HEK293 (cell line): ENCODE results near the gene BTD.

Experiments used
- CTCF ChIA-PET: fragments of 350-600 bp; formaldehyde crosslinking; extraction: SDS; loops from one replicate; lab custom pipeline; 2021; ENCODE audit warnings: antibody characterized with exemption; lab: Yijun Ruan, JAX
- POLR2A ChIA-PET: fragments of 300-600 bp; formaldehyde crosslinking; extraction: SDS; loops from one replicate; lab custom pipeline; 2020; ENCODE audit warnings: antibody characterized with exemption, inconsistent platforms; lab: Yijun Ruan, JAX
- H3K27ac ChIP-seq: fragments of 200-500 bp; sonication (Bioruptor generic); 2 replicates; pipeline ENCODE4 v1.5.1; 2014; ENCODE audit warnings: low read depth, low read length, control low read depth, inconsistent platforms; ENCODE audit errors: extremely low read depth
- H3K36me3 ChIP-seq, 2 experiments: fragments of 200-500 bp in 1 of 2; sonication (Bioruptor generic) in 1 of 2; 1 replicate in 1 of 2; 2 replicates in 1 of 2; pipeline ENCODE4 v1.5.1; 2014 to 2017; ENCODE audit warnings: inconsistent platforms in 2 of 2, low read length in 2 of 2; ENCODE audit not compliant: control insufficient read depth in 2 of 2, insufficient read depth in 1 of 2
- H3K4me1 ChIP-seq: fragments of 200-500 bp; sonication (Bioruptor generic); 2 replicates; pipeline ENCODE4 v1.5.1; 2014; ENCODE audit warnings: mild to moderate bottlenecking, low read length, inconsistent platforms; ENCODE audit not compliant: control insufficient read depth, insufficient read depth
- H3K4me3 ChIP-seq: 2 replicates; pipeline ENCODE4 v1.5.1; 2011; ENCODE audit warnings: low read depth, mild to moderate bottlenecking, control low read depth, low read length, moderate library complexity
- H3K9me3 ChIP-seq: fragments of 200-500 bp; sonication (Bioruptor generic); 2 replicates; pipeline ENCODE4 v1.5.1; 2014; ENCODE audit warnings: low read depth, low read length, inconsistent platforms; ENCODE audit not compliant: control insufficient read depth, insufficient read depth
- HOXD13 ChIP-seq: sonication (generic); formaldehyde crosslinking; IDR thresholded peaks from 2 replicates; pipeline ENCODE4 v1.8.0; 2022; ENCODE audit warnings: missing genetic modification reagents, borderline replicate concordance
- IKZF3 ChIP-seq: fragments of 450-650 bp; IDR thresholded peaks from 2 replicates; pipeline ENCODE4 v1.5.0; 2018; ENCODE audit warnings: missing biosample characterization, mild to moderate bottlenecking, missing genetic modification characterization, moderate library complexity
- KLF7 ChIP-seq: fragments of 450-650 bp; formaldehyde crosslinking; IDR thresholded peaks from 2 replicates; pipeline ENCODE4 v1.5.1; 2016; ENCODE audit warnings: missing biosample characterization, missing genetic modification characterization, borderline replicate concordance
- MZF1 ChIP-seq: fragments of 450-650 bp; formaldehyde crosslinking; IDR thresholded peaks from 2 replicates; pipeline ENCODE4 v1.5.1; 2017; ENCODE audit warnings: missing biosample characterization, missing genetic modification characterization, borderline replicate concordance
- OSR2 ChIP-seq: fragments of 450-650 bp; formaldehyde crosslinking; IDR thresholded peaks from 2 replicates; pipeline ENCODE4 v1.5.1; 2016; ENCODE audit warnings: missing biosample characterization, missing genetic modification characterization
- PRDM4 ChIP-seq: fragments of 450-650 bp; formaldehyde crosslinking; IDR thresholded peaks from 2 replicates; pipeline ENCODE4 v1.5.1; 2017; ENCODE audit warnings: missing biosample characterization, missing genetic modification characterization
- SALL2 ChIP-seq: fragments of 450-650 bp; formaldehyde crosslinking; IDR thresholded peaks from 2 replicates; pipeline ENCODE4 v1.5.0; 2017; ENCODE audit warnings: missing biosample characterization, mild to moderate bottlenecking, missing genetic modification characterization, borderline replicate concordance
- SP3 ChIP-seq: fragments of 450-650 bp; formaldehyde crosslinking; IDR thresholded peaks from 2 replicates; pipeline ENCODE4 v1.5.1; 2016; ENCODE audit warnings: missing biosample characterization, missing genetic modification characterization
- YY2 ChIP-seq: fragments of 450-650 bp; formaldehyde crosslinking; IDR thresholded peaks from 2 replicates; pipeline ENCODE4 v1.5.1; 2016; ENCODE audit warnings: missing biosample characterization, missing genetic modification characterization
- ZBTB17 ChIP-seq: fragments of 450-650 bp; formaldehyde crosslinking; IDR thresholded peaks from 2 replicates; pipeline ENCODE4 v1.5.1; 2016; ENCODE audit warnings: missing biosample characterization, missing genetic modification characterization
- ZBTB20 ChIP-seq: fragments of 450-650 bp; formaldehyde crosslinking; IDR thresholded peaks from 2 replicates; pipeline ENCODE4 v1.5.1; 2016; ENCODE audit warnings: missing biosample characterization, missing genetic modification characterization
- ZBTB7A ChIP-seq: fragments of 450-650 bp; formaldehyde crosslinking; IDR thresholded peaks from 2 replicates; pipeline ENCODE4 v1.5.1; 2016; ENCODE audit warnings: low read depth, missing biosample characterization, missing genetic modification characterization
- ZNF132 ChIP-seq: fragments of 450-650 bp; formaldehyde crosslinking; IDR thresholded peaks from 2 replicates; pipeline ENCODE4 v1.5.1; 2017; ENCODE audit warnings: missing biosample characterization, missing genetic modification characterization, borderline replicate concordance
- ZNF2 ChIP-seq: fragments of 450-650 bp; formaldehyde crosslinking; IDR thresholded peaks from 2 replicates; pipeline ENCODE4 v1.5.1; 2016; ENCODE audit warnings: missing biosample characterization, missing genetic modification characterization
- ZNF202 ChIP-seq: fragments of 450-650 bp; formaldehyde crosslinking; IDR thresholded peaks from 2 replicates; pipeline ENCODE4 v1.5.1; 2016; ENCODE audit warnings: missing biosample characterization, missing genetic modification characterization, borderline replicate concordance
- ZNF211 ChIP-seq: fragments of 450-650 bp; formaldehyde crosslinking; IDR thresholded peaks from 2 replicates; pipeline ENCODE4 v1.5.1; 2016; ENCODE audit warnings: low read depth, missing biosample characterization, missing genetic modification characterization
- ZNF214 ChIP-seq: fragments of 450-650 bp; formaldehyde crosslinking; IDR thresholded peaks from 2 replicates; pipeline ENCODE4 v1.5.1; 2017; ENCODE audit warnings: missing biosample characterization, mild to moderate bottlenecking, missing genetic modification characterization, borderline replicate concordance
- ZNF350 ChIP-seq: fragments of 450-650 bp; formaldehyde crosslinking; IDR thresholded peaks from 2 replicates; pipeline ENCODE4 v1.5.0; 2017; ENCODE audit warnings: missing biosample characterization, mild to moderate bottlenecking, missing genetic modification characterization
- ZNF366 ChIP-seq: fragments of 450-650 bp; formaldehyde crosslinking; conservative IDR thresholded peaks from 2 replicates; pipeline ENCODE4 v1.5.1; 2016; ENCODE audit warnings: missing biosample characterization, missing genetic modification characterization
- ZNF391 ChIP-seq: fragments of 450-650 bp; formaldehyde crosslinking; IDR thresholded peaks from 2 replicates; pipeline ENCODE4 v1.5.1; 2016; ENCODE audit warnings: low read depth, missing biosample characterization, missing genetic modification characterization, borderline replicate concordance
- ZNF394 ChIP-seq: fragments of 450-650 bp; formaldehyde crosslinking; IDR thresholded peaks from 2 replicates; pipeline ENCODE4 v1.5.1; 2016; ENCODE audit warnings: missing biosample characterization, missing genetic modification characterization, mild to moderate bottlenecking, moderate library complexity, borderline replicate concordance
- ZNF416 ChIP-seq: fragments of 450-650 bp; formaldehyde crosslinking; IDR thresholded peaks from 2 replicates; pipeline ENCODE4 v1.5.1; 2016; ENCODE audit warnings: missing biosample characterization, missing genetic modification characterization
- ZNF510 ChIP-seq: fragments of 450-650 bp; formaldehyde crosslinking; IDR thresholded peaks from 2 replicates; pipeline ENCODE4 v1.5.1; 2018; ENCODE audit warnings: mild to moderate bottlenecking, missing genetic modification characterization, missing biosample characterization; ENCODE audit not compliant: insufficient replicate concordance
- ZNF544 ChIP-seq: fragments of 450-650 bp; formaldehyde crosslinking; IDR thresholded peaks from 2 replicates; pipeline ENCODE4 v1.5.0; 2017; ENCODE audit warnings: missing biosample characterization, missing genetic modification characterization
- ZNF555 ChIP-seq: fragments of 450-650 bp; formaldehyde crosslinking; conservative IDR thresholded peaks from 2 replicates; pipeline ENCODE4 v1.5.1; 2017; ENCODE audit warnings: missing biosample characterization, mild to moderate bottlenecking, missing genetic modification characterization, inconsistent platforms
- ZNF621 ChIP-seq: fragments of 450-650 bp; formaldehyde crosslinking; IDR thresholded peaks from 2 replicates; pipeline ENCODE4 v1.5.1; 2017; ENCODE audit warnings: missing biosample characterization, missing genetic modification characterization
- ZNF629 ChIP-seq: fragments of 450-650 bp; formaldehyde crosslinking; IDR thresholded peaks from 2 replicates; pipeline ENCODE4 v1.5.1; 2017; ENCODE audit warnings: missing biosample characterization, missing genetic modification characterization
- ZNF658 ChIP-seq: fragments of 450-650 bp; formaldehyde crosslinking; IDR thresholded peaks from 2 replicates; pipeline ENCODE4; 2016; ENCODE audit warnings: missing biosample characterization, missing genetic modification characterization
- ZNF768 ChIP-seq: fragments of 450-650 bp; formaldehyde crosslinking; IDR thresholded peaks from 2 replicates; pipeline ENCODE4 v1.5.1; 2018; ENCODE audit warnings: missing biosample characterization, mild to moderate bottlenecking, missing genetic modification characterization
- ZNF777 ChIP-seq: fragments of 450-650 bp; formaldehyde crosslinking; IDR thresholded peaks from 2 replicates; pipeline ENCODE4 v1.5.1; 2017; ENCODE audit warnings: missing biosample characterization, missing genetic modification characterization, borderline replicate concordance
- TF ChIP-seq, protein P1 (sequence below): fragments of 450-650 bp; formaldehyde crosslinking; IDR thresholded peaks from 2 replicates; pipeline ENCODE4 v1.5.1; 2016; ENCODE audit warnings: missing biosample characterization, missing genetic modification characterization, low read depth
- TF ChIP-seq, protein P2 (sequence below): fragments of 450-650 bp; IDR thresholded peaks from 2 replicates; pipeline ENCODE4 v1.5.1; 2018; ENCODE audit warnings: missing biosample characterization, missing genetic modification characterization
- TF ChIP-seq, protein P3 (sequence below): fragments of 450-650 bp; formaldehyde crosslinking; IDR thresholded peaks from 2 replicates; pipeline ENCODE4 v1.5.1; 2016; ENCODE audit warnings: missing biosample characterization, missing genetic modification characterization

Gene BTD

GRCh38 chr3:15683253-15683652, 81.7 kb downstream of the BTD start:
- POLR2A ChIA-PET, result no interaction called here

DNA sequence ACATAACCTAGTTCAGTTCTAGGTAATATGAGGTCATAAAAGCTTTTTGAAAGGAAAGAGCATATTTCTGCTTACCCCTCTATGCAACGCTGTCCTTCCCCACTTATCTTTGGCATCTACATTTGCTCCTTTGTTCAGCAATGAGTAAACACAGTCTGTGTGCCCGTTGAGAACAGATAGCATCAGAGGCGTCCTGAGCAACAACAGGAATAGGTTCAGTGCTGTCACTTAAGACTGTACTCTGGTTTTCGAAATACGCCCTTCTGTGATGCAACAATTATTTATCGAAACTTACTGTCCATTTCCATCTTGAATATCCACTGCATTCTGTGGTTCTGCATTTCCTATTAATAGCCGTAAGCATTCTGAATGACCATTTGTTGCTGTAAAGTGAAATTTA, 84.4 kb downstream of the BTD start:
- Histone ChIP-seq H3K4me1 (0 out of 2 replicates have a peak, but pooled peaks cover 2% of the 10 kb centered on the region), H3K27ac (no peak overlapping the region), H3K9me3 (no peaks in the 10 kb centered on the region), H3K4me3 (no peak overlapping the region)
- CTCF ChIA-PET, result no interaction called here
- no peak for TF ChIP-seq ZNF555 (tag by site-specific recombination)
- TF ChIP-seq, protein P1, sequence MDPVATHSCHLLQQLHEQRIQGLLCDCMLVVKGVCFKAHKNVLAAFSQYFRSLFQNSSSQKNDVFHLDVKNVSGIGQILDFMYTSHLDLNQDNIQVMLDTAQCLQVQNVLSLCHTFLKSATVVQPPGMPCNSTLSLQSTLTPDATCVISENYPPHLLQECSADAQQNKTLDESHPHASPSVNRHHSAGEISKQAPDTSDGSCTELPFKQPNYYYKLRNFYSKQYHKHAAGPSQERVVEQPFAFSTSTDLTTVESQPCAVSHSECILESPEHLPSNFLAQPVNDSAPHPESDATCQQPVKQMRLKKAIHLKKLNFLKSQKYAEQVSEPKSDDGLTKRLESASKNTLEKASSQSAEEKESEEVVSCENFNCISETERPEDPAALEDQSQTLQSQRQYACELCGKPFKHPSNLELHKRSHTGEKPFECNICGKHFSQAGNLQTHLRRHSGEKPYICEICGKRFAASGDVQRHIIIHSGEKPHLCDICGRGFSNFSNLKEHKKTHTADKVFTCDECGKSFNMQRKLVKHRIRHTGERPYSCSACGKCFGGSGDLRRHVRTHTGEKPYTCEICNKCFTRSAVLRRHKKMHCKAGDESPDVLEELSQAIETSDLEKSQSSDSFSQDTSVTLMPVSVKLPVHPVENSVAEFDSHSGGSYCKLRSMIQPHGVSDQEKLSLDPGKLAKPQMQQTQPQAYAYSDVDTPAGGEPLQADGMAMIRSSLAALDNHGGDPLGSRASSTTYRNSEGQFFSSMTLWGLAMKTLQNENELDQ (tag by site-specific recombination), result no peak
- no peak for TF ChIP-seq IKZF3 (tag by site-specific recombination)
- TF ChIP-seq ZNF2 (tag by site-specific recombination), result no peak
- TF ChIP-seq, protein P2, sequence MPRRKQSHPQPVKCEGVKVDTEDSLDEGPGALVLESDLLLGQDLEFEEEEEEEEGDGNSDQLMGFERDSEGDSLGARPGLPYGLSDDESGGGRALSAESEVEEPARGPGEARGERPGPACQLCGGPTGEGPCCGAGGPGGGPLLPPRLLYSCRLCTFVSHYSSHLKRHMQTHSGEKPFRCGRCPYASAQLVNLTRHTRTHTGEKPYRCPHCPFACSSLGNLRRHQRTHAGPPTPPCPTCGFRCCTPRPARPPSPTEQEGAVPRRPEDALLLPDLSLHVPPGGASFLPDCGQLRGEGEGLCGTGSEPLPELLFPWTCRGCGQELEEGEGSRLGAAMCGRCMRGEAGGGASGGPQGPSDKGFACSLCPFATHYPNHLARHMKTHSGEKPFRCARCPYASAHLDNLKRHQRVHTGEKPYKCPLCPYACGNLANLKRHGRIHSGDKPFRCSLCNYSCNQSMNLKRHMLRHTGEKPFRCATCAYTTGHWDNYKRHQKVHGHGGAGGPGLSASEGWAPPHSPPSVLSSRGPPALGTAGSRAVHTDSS (tag by site-specific recombination), result no peak
- no peak for TF ChIP-seq ZNF777
- TF ChIP-seq OSR2 (tag by site-specific recombination), result no peak
- TF ChIP-seq ZNF366, result no peak
- no peak for TF ChIP-seq SP3 (tag by site-specific recombination)
- no peak for TF ChIP-seq ZBTB17 (tag by site-specific recombination)
- TF ChIP-seq ZNF768 (tag by site-specific recombination), result no peak
- no peak for TF ChIP-seq ZNF544 (tag by site-specific recombination)
- TF ChIP-seq HOXD13 (CRISPR knock-in tag), result no peak
- no peak for TF ChIP-seq ZNF211 (tag by site-specific recombination)
- TF ChIP-seq ZNF510 (tag by site-specific recombination), result no peak
- no peak for TF ChIP-seq ZBTB20 (tag by site-specific recombination)
- no peak for TF ChIP-seq YY2 (tag by site-specific recombination)
- TF ChIP-seq, protein P3, sequence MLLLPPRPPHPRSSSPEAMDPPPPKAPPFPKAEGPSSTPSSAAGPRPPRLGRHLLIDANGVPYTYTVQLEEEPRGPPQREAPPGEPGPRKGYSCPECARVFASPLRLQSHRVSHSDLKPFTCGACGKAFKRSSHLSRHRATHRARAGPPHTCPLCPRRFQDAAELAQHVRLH (tag by site-specific recombination), result no peak
- no peak for TF ChIP-seq SALL2
- TF ChIP-seq, all 188 proteins: peak for 0
- H3K36me3 ChIP-seq, result peaks cover 6 to 31% of the 10 kb centered on the region in 2 experiments
- POLR2A ChIA-PET, result no interaction called here

More at GRCh38 chr3:15683253-15683652, 81.7 kb downstream of the BTD start:
- no peaks in the 10 kb centered on the region for H3K9me3 ChIP-seq
- TF ChIP-seq ZNF394 (no peak), ZNF132 (tag by site-specific recombination) (no peak), ZNF391 (tag by site-specific recombination) (no peak), PRDM4 (tag by site-specific recombination) (no peak), ZNF202 (no peak), ZNF658 (tag by site-specific recombination) (no peak), ZNF214 (tag by site-specific recombination) (no peak), ZNF416 (tag by site-specific recombination) (no peak), ZNF350 (tag by site-specific recombination) (no peak), MZF1 (tag by site-specific recombination) (no peak), ZNF629 (tag by site-specific recombination) (no peak), ZNF621 (tag by site-specific recombination) (no peak), KLF7 (tag by site-specific recombination) (no peak), ZBTB7A (tag by site-specific recombination) (no peak)
- H3K4me1 ChIP-seq, result 0 out of 2 replicates have a peak, but pooled peaks cover 2% of the 10 kb centered on the region
- H3K36me3 ChIP-seq, result peaks cover 6 to 27% of the 10 kb centered on the region in 2 experiments
- H3K4me3 ChIP-seq, result no peak overlapping the region
- H3K27ac ChIP-seq, result no peak overlapping the region
- CTCF ChIA-PET, result no interaction called here
